OCI-LY1 (cell line): ENCODE data around the gene NUTM2G.
"Not testable (repeated sequence)": the region's sequence is repeated elsewhere in the genome, so short reads cannot be mapped to it uniquely, and the experiment has no call there.

ENCODE experiments used
- H2AFZ ChIP-seq: fragments of 200-600 bp; sonication (generic), shearing (Covaris generic); 2 replicates; pipeline ENCODE4 v1.6.0; 2014; ENCODE audit warnings: antibody characterized with exemption, mild to moderate bottlenecking, low read length
- H3F3A ChIP-seq: fragments of 200-600 bp; sonication (generic), shearing (Covaris generic); 2 replicates; pipeline ENCODE4 v1.6.0; 2014; ENCODE audit warnings: mild to moderate bottlenecking, antibody characterized with exemption, low read length, moderate library complexity; ENCODE audit not compliant: insufficient read depth
- H3K27ac ChIP-seq: fragments of 200-600 bp; sonication (generic); 2 replicates; pipeline ENCODE4 v1.5.1; 2014; ENCODE audit warnings: low read length, mixed run types, mild to moderate bottlenecking, low read depth; ENCODE audit not compliant: poor library complexity, severe bottlenecking
- H3K27me3 ChIP-seq: fragments of 200-600 bp; sonication (generic); 2 replicates; pipeline ENCODE4 v1.6.0; 2014; ENCODE audit warnings: antibody characterized with exemption, mild to moderate bottlenecking, low read length, moderate library complexity; ENCODE audit not compliant: insufficient read depth
- H3K36me3 ChIP-seq: fragments of 200-600 bp; sonication (generic); 2 replicates; pipeline ENCODE4 v1.6.1; 2014; ENCODE audit warnings: mild to moderate bottlenecking, antibody characterized with exemption, low read length, moderate library complexity, mixed read lengths; ENCODE audit not compliant: insufficient read depth
- H3K4me1 ChIP-seq: fragments of 200-600 bp; sonication (generic); 2 replicates; pipeline ENCODE4 v1.5.1; 2014; ENCODE audit warnings: mild to moderate bottlenecking, low read length, moderate library complexity; ENCODE audit not compliant: insufficient read depth, severe bottlenecking
- H3K4me2 ChIP-seq: fragments of 200-600 bp; sonication (generic), shearing (Covaris generic); 2 replicates; pipeline ENCODE4 v1.6.1; 2014; ENCODE audit warnings: low read length
- H3K4me3 ChIP-seq: fragments of 200-600 bp; sonication (generic); 2 replicates; pipeline ENCODE4 v1.5.1; 2014; ENCODE audit warnings: low read length, low read depth, mild to moderate bottlenecking, mixed read lengths; ENCODE audit not compliant: poor library complexity, severe bottlenecking
- H3K79me2 ChIP-seq: fragments of 200-600 bp; shearing (Covaris generic); 2 replicates; pipeline ENCODE4 v1.6.1; 2016; ENCODE audit warnings: mixed run types, low read length, mixed read lengths; ENCODE audit not compliant: insufficient read depth
- H3K9ac ChIP-seq: fragments of 200-600 bp; sonication (generic), shearing (Covaris generic); 2 replicates; pipeline ENCODE4 v1.6.1; 2014; ENCODE audit warnings: mild to moderate bottlenecking, low read length, mixed read lengths
- H3K9me2 ChIP-seq: fragments of 200-600 bp; sonication (generic), shearing (Covaris generic); 2 replicates; pipeline ENCODE4 v1.6.1; 2014; ENCODE audit warnings: low read depth, mild to moderate bottlenecking, low read length, mixed read lengths
- H3K9me3 ChIP-seq: fragments of 200-600 bp; shearing (Covaris generic); 2 replicates; pipeline ENCODE4 v1.6.1; 2014; ENCODE audit warnings: low read length, mixed read lengths
- H4K20me1 ChIP-seq: fragments of 200-600 bp; sonication (generic), shearing (Covaris generic); 2 replicates; pipeline ENCODE4 v1.6.0; 2016; ENCODE audit warnings: mild to moderate bottlenecking, low read length; ENCODE audit not compliant: insufficient read depth
- TF ChIP-seq, protein P1 (sequence below): fragments of 200-600 bp; sonication (generic), shearing (Covaris generic); IDR thresholded peaks from 2 replicates; pipeline ENCODE4 v1.5.1; 2017; ENCODE audit warnings: mild to moderate bottlenecking, antibody characterized with exemption, low read length, moderate library complexity, mixed read lengths

NUTM2G gene

DNA sequence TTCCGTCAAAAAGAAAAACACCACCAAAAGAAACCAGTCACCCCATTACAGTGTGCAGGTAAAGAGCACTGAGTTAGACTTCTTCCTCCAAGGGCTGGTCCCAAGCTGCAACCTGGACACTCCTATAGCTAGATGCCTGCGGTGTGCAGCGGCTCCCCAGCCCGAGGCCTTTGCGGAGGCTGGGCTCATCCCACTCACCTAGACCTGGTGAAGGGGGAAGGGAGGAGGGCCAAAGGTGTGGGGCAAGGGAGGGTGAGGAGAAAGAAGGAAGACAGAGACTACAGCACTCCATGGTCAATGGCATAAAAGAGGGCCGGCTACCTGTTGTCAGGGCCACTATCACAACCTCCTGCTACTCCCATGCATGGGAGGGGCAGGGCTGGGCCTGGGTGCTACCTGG is 12.1 kb upstream of the NUTM2G start:
- not testable (repeated sequence) for H3K4me2 ChIP-seq, H4K20me1 ChIP-seq, H3K9ac ChIP-seq, H2AFZ ChIP-seq, H3F3A ChIP-seq, H3K4me3 ChIP-seq, H3K27me3 ChIP-seq, H3K9me3 ChIP-seq, H3K79me2 ChIP-seq, H3K36me3 ChIP-seq, H3K27ac ChIP-seq, H3K4me1 ChIP-seq, H3K9me2 ChIP-seq

DNA sequence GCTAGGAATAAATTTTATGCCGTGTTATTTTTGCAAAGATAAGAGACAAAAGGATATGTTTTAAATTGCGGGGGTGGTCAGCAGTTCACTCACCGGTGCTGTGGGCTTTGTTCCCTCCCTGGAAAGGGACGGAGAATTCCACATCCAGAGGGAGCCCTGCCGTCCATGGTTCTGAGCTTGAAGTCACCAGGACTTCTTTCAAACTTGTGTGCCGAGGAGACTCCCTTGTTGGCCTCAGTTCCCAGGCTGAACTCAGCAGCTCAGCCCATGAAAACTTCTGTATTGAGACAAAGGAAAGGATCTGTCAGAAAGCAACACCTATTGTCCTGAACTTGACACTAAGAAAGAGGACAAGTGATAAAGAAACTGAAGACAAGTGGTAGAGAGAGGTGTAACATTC is 10.1 kb upstream of the NUTM2G start:
- not testable (repeated sequence) for H3K36me3 ChIP-seq

GRCh38 chr9:96920803-96921202 is 7.8 kb upstream of the NUTM2G start:
- H3K4me1 ChIP-seq, H3K79me2 ChIP-seq, H3K4me3 ChIP-seq, H3K27ac ChIP-seq, H3K4me2 ChIP-seq, H3F3A ChIP-seq, H3K9me3 ChIP-seq, H4K20me1 ChIP-seq, H3K27me3 ChIP-seq, H3K9me2 ChIP-seq, H2AFZ ChIP-seq, H3K9ac ChIP-seq, H3K36me3 ChIP-seq: not testable (repeated sequence)

More for the DNA sequence above, 10.1 kb upstream of the NUTM2G start:
- not testable (repeated sequence) for H3K9me3 ChIP-seq, H3K4me3 ChIP-seq, H3K79me2 ChIP-seq, H3K9me2 ChIP-seq, H3K4me2 ChIP-seq, H2AFZ ChIP-seq, H3K4me1 ChIP-seq, H4K20me1 ChIP-seq, H3K27me3 ChIP-seq, H3K9ac ChIP-seq, H3F3A ChIP-seq, H3K27ac ChIP-seq

GRCh38 chr9:96925587-96925986 is 3.1 kb upstream of the NUTM2G start:
- not testable (repeated sequence) for H3K9me3 ChIP-seq, H4K20me1 ChIP-seq

DNA sequence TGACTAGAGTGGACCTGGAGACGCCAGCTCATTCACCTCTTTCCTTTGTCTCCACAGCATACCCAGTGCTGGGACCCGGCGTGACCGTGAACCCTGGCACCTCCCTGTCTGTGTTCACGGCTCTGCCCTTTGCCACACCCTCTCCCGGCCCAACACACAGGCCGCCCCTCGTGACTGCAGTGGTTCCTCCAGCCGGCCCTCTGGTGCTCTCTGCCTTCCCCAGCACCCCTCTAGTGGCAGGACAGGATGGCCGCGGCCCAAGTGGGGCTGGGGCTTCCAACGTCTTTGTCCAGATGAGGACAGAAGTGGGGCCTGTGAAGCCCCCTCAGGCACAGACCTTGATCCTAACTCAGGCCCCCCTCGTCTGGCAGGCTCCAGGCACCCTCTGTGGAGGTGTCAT is 3.0 kb downstream of the NUTM2G start:
- not testable (repeated sequence) for H3K9me2 ChIP-seq, H3K27ac ChIP-seq, H3K27me3 ChIP-seq, H3F3A ChIP-seq, H3K79me2 ChIP-seq, H4K20me1 ChIP-seq, H3K4me1 ChIP-seq, H2AFZ ChIP-seq, H3K36me3 ChIP-seq, H3K9me3 ChIP-seq, H3K4me3 ChIP-seq, H3K9ac ChIP-seq
- peak overlapping the region; percentile 12; the same call in 1 of the 2 replicates for H3K4me2 ChIP-seq

More at GRCh38 chr9:96925587-96925986, 3.1 kb upstream of the NUTM2G start:
- H3K9ac ChIP-seq, H3K4me1 ChIP-seq, H3K79me2 ChIP-seq, H3F3A ChIP-seq, H3K4me2 ChIP-seq, H3K36me3 ChIP-seq, H3K9me2 ChIP-seq, H2AFZ ChIP-seq, H3K27me3 ChIP-seq, H3K4me3 ChIP-seq, H3K27ac ChIP-seq: not testable (repeated sequence)
- TF ChIP-seq, protein P1, sequence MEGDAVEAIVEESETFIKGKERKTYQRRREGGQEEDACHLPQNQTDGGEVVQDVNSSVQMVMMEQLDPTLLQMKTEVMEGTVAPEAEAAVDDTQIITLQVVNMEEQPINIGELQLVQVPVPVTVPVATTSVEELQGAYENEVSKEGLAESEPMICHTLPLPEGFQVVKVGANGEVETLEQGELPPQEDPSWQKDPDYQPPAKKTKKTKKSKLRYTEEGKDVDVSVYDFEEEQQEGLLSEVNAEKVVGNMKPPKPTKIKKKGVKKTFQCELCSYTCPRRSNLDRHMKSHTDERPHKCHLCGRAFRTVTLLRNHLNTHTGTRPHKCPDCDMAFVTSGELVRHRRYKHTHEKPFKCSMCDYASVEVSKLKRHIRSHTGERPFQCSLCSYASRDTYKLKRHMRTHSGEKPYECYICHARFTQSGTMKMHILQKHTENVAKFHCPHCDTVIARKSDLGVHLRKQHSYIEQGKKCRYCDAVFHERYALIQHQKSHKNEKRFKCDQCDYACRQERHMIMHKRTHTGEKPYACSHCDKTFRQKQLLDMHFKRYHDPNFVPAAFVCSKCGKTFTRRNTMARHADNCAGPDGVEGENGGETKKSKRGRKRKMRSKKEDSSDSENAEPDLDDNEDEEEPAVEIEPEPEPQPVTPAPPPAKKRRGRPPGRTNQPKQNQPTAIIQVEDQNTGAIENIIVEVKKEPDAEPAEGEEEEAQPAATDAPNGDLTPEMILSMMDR: peak; percentile 7; the same call in 1 of the 2 replicates

DNA sequence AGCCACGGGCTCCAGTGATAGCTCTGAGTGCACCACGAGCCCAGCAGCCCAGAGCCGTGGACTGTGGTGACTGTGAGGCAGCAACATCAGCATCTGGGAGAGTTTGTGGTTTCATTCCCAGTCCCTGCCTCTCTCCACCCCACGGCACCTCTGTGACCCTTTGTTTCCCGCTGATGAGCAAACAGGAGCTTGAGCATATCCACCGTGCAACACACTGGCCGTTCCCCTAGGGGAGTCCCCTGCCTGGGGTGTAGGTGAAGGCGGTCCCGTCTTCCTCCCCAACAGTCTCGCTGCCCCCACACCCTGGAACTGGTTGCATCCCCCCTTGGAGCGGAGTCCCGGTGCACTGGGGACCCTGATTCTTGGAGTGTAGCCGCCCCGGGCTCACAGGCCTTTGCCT is 5.5 kb downstream of the NUTM2G start:
- not testable (repeated sequence) for H3K4me3 ChIP-seq, H3K9ac ChIP-seq, H4K20me1 ChIP-seq

GRCh38 chr9:96934706-96935105 is 6.1 kb downstream of the NUTM2G start:
- not testable (repeated sequence) for H3K9me3 ChIP-seq, H3F3A ChIP-seq, H3K27ac ChIP-seq, H3K27me3 ChIP-seq, H3K4me1 ChIP-seq, H3K36me3 ChIP-seq, H3K79me2 ChIP-seq, H3K9ac ChIP-seq, H4K20me1 ChIP-seq, H3K4me3 ChIP-seq, H3K9me2 ChIP-seq, H2AFZ ChIP-seq, H3K4me2 ChIP-seq

More for the DNA sequence above, 5.5 kb downstream of the NUTM2G start:
- H3K4me1 ChIP-seq, H3F3A ChIP-seq, H3K9me3 ChIP-seq, H2AFZ ChIP-seq, H3K79me2 ChIP-seq, H3K27me3 ChIP-seq, H3K27ac ChIP-seq, H3K36me3 ChIP-seq, H3K9me2 ChIP-seq, H3K4me2 ChIP-seq: not testable (repeated sequence)
